HEK293 (cell line): ENCODE results near the gene SLC2A9.

Source experiments
- SCRT2 ChIP-seq: fragments of 450-650 bp; formaldehyde crosslinking; IDR thresholded peaks from 2 replicates; pipeline ENCODE4 v1.5.1; 2016; ENCODE audit warnings: missing biosample characterization, missing genetic modification characterization
- TF ChIP-seq, protein P1 (sequence below): fragments of 450-650 bp; formaldehyde crosslinking; IDR thresholded peaks from 2 replicates; pipeline ENCODE4 v1.5.1; 2016; ENCODE audit warnings: missing biosample characterization, missing genetic modification characterization

DNA sequence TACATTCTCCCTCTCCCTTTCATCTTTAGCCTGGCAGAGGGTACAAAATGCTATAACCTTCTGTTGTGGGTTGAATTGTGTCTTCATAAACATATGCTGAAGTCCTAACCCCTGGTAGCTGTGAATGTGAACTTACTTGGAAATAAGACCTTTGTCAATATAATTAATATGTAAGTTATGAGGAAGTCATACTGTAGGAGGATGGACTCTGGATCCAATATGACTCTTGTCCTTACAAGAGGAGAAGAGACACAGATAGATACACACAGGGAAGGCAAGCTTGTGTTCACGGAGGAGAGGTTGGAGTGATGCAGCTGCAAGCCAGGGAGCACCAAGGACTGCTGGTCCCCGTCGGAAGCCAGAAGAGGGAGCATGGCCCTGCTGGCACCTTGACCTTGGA, 94.7 kb downstream of the SLC2A9 start:
- TF ChIP-seq, protein P1, sequence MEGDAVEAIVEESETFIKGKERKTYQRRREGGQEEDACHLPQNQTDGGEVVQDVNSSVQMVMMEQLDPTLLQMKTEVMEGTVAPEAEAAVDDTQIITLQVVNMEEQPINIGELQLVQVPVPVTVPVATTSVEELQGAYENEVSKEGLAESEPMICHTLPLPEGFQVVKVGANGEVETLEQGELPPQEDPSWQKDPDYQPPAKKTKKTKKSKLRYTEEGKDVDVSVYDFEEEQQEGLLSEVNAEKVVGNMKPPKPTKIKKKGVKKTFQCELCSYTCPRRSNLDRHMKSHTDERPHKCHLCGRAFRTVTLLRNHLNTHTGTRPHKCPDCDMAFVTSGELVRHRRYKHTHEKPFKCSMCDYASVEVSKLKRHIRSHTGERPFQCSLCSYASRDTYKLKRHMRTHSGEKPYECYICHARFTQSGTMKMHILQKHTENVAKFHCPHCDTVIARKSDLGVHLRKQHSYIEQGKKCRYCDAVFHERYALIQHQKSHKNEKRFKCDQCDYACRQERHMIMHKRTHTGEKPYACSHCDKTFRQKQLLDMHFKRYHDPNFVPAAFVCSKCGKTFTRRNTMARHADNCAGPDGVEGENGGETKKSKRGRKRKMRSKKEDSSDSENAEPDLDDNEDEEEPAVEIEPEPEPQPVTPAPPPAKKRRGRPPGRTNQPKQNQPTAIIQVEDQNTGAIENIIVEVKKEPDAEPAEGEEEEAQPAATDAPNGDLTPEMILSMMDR (tag by site-specific recombination), result no peak
- no peak for TF ChIP-seq SCRT2 (tag by site-specific recombination)
